ENCODE data around the gene HYDIN. TPM values are rescaled to one million over a fixed set of nuclear protein-coding genes. Genes with fewer than 3 reads are reported as not detected.

Gene HYDIN
- polyA plus RNA-seq, 2 of the 4 experiments (the other 2 are of a cell fraction) = 0.23 to 0.41 TPM

- Histone ChIP-seq H3K27ac (no peak overlapping the region), H3K4me3 (no peak overlapping the region), H3K4me1 (no peaks in the 10 kb centered on the region), H3K9me3 (peaks cover 12% of the 10 kb centered on the region; the same call in 2 of the 3 replicates), H3K4me2 (no peak overlapping the region)
- 3% methylated on average over 5 of the region's 5 CpGs for WGBS (ENCODE audit: missing lambda C conversion rate)
- CTCF ChIA-PET = no interaction called here
- no peak for TF ChIP-seq SMC3 (IDR thresholded peaks at IDR 0.05)
- TF ChIP-seq FOSB (CRISPR knock-in tag; IDR thresholded peaks at IDR 0.05) = no peak
- no peak for TF ChIP-seq HOXB5 (CRISPR knock-in tag; IDR thresholded peaks at IDR 0.05)
- TF ChIP-seq FOSL2 (IDR thresholded peaks at IDR 0.05) = no peak
- no peak for TF ChIP-seq FOSL2 (CRISPR knock-in tag; IDR thresholded peaks at IDR 0.05)
- no peak for TF ChIP-seq TP53 (CRISPR knock-in tag; IDR thresholded peaks at IDR 0.05)
- no peak for TF ChIP-seq MAZ (IDR thresholded peaks at IDR 0.05; ENCODE audit: borderline replicate concordance, low read depth, low read length)
- no peak for TF ChIP-seq E2F6 (IDR thresholded peaks at IDR 0.05; ENCODE audit: borderline replicate concordance, low read depth)
- TF ChIP-seq EHMT2 (IDR thresholded peaks at IDR 0.05; ENCODE audit: low read depth) = no peak
- no peak for TF ChIP-seq MAX (IDR thresholded peaks at IDR 0.05)
- no peak for TF ChIP-seq MYC (IDR thresholded peaks at IDR 0.05; ENCODE audit: borderline replicate concordance, low read length)
- no peak for TF ChIP-seq JUN (IDR thresholded peaks at IDR 0.05)
- TF ChIP-seq KDM5A (IDR thresholded peaks at IDR 0.05) = no peak
- TF ChIP-seq CBX8 (IDR thresholded peaks at IDR 0.05) = no peak
- TF ChIP-seq KDM1A (IDR thresholded peaks at IDR 0.05; ENCODE audit: low read depth) = no peak
- no peak for TF ChIP-seq CEBPB (IDR thresholded peaks at IDR 0.05)
- TF ChIP-seq CHD2 (IDR thresholded peaks at IDR 0.05; ENCODE audit: low read length, partially characterized antibody) = no peak
- POLR2A ChIA-PET = no interaction called here
- DNase-seq (ENCODE audit: low read depth in 1 of 2, low spot score in 1 of 2) = no peak
- no peak for FAIRE-seq
- no peak for ATAC-seq
Observed at GRCh38 chr16:71226229-71227141, 4.0 kb downstream of the HYDIN start.

GRCh38 chr16:71225145-71225544 is 5.4 kb downstream of the HYDIN start:
- no peak for FAIRE-seq
- WGBS (ENCODE audit: missing lambda C conversion rate) = 17% methylated on average over 3 of the region's 3 CpGs
- POLR2A ChIA-PET = no interaction called here

More at GRCh38 chr16:71225145-71225544, 5.4 kb downstream of the HYDIN start:
- H3K4me1 ChIP-seq = no peaks in the 10 kb centered on the region
- no peak for ATAC-seq
- CTCF ChIA-PET = no interaction called here
- no peak for DNase-seq (ENCODE audit: low read depth in 1 of 2, low spot score in 1 of 2)
- H3K9me3 ChIP-seq = peaks cover 12% of the 10 kb centered on the region; the same call in 2 of the 3 replicates
- no peak overlapping the region for H3K4me2 ChIP-seq
- no peak overlapping the region for H3K4me3 ChIP-seq
- H3K27ac ChIP-seq = no peak overlapping the region
- TF ChIP-seq HDAC2 (IDR thresholded peaks at IDR 0.05) = no peak
- TF ChIP-seq USF2 (IDR thresholded peaks at IDR 0.05) = no peak
- no peak for TF ChIP-seq NPAS2 (CRISPR knock-in tag; IDR thresholded peaks at IDR 0.05; ENCODE audit: borderline replicate concordance)
- TF ChIP-seq FOSB (CRISPR knock-in tag; IDR thresholded peaks at IDR 0.05) = no peak
- TF ChIP-seq FOSL2 (IDR thresholded peaks at IDR 0.05) = no peak
- TF ChIP-seq FOSL2 (CRISPR knock-in tag; IDR thresholded peaks at IDR 0.05) = no peak
- TF ChIP-seq HEYL (CRISPR knock-in tag; IDR thresholded peaks at IDR 0.05) = no peak
- TF ChIP-seq REST (IDR thresholded peaks at IDR 0.05) = no peak
- TF ChIP-seq NFE2L2 (conservative IDR thresholded peaks at IDR 0.05; ENCODE audit: low read length) = no peak
- no peak for TF ChIP-seq RFX5 (IDR thresholded peaks at IDR 0.05)
- TF ChIP-seq RCOR1 (IDR thresholded peaks at IDR 0.05; ENCODE audit: low read depth, low read length) = no peak

Data from A549 (cell line).